MM.1S (cell line): ENCODE results near the gene TUBD1.
"Not testable (repeated sequence)": the region's sequence is repeated elsewhere in the genome, so short reads cannot be mapped to it uniquely, and the experiment has no call there.

Experiments used
- DNase-seq: peaks from one replicate; pipeline ENCODE4 v3.0.0-alpha.2; 2015
- H2AFZ ChIP-seq: fragments of 300-600 bp; sonication (generic); 2 replicates; pipeline ENCODE4 v1.6.0; 2016; ENCODE audit warnings: antibody characterized with exemption, low read length
- H3F3A ChIP-seq: fragments of 300-600 bp; sonication (generic); 2 replicates; pipeline ENCODE4 v1.6.1; 2016; ENCODE audit warnings: mild to moderate bottlenecking, antibody characterized with exemption, low read length, moderate library complexity, mixed read lengths; ENCODE audit not compliant: insufficient read depth
- H3K27ac ChIP-seq: fragments of 300-600 bp; sonication (generic); 2 replicates; pipeline ENCODE4 v1.5.1; 2016; ENCODE audit warnings: mild to moderate bottlenecking, low read length
- H3K27me3 ChIP-seq: fragments of 300-600 bp; sonication (generic); replicated peaks from 2 replicates; pipeline ENCODE4 v1.6.0; 2016; ENCODE audit warnings: low read length; ENCODE audit not compliant: insufficient read depth
- H3K36me3 ChIP-seq: fragments of 300-600 bp; sonication (generic); replicated peaks from 2 replicates; pipeline ENCODE4 v1.6.1; 2016; ENCODE audit warnings: mild to moderate bottlenecking, low read length, mixed read lengths; ENCODE audit not compliant: insufficient read depth
- H3K4me1 ChIP-seq: fragments of 300-600 bp; sonication (generic); 2 replicates; pipeline ENCODE4 v1.6.1; 2016; ENCODE audit warnings: low read length, mixed read lengths
- H3K4me2 ChIP-seq: fragments of 300-600 bp; sonication (generic); 2 replicates; pipeline ENCODE4 v1.6.0; 2016; ENCODE audit warnings: low read depth, low read length
- H3K4me3 ChIP-seq: fragments of 300-600 bp; sonication (generic); 2 replicates; pipeline ENCODE4 v1.5.1; 2016; ENCODE audit warnings: low read length, mixed read lengths
- H3K79me2 ChIP-seq: fragments of 300-600 bp; sonication (generic); 2 replicates; pipeline ENCODE4 v1.6.1; 2016; ENCODE audit warnings: mixed run types, low read length, mixed read lengths
- H3K9ac ChIP-seq: fragments of 300-600 bp; sonication (generic); 2 replicates; pipeline ENCODE4 v1.6.1; 2016; ENCODE audit warnings: low read length, mixed read lengths
- H3K9me2 ChIP-seq: fragments of 300-600 bp; sonication (generic); replicated peaks from 2 replicates; pipeline ENCODE4 v1.6.1; 2016; ENCODE audit warnings: mild to moderate bottlenecking, low read length, mixed read lengths; ENCODE audit not compliant: insufficient read depth
- H3K9me3 ChIP-seq: fragments of 300-600 bp; sonication (generic); replicated peaks from 2 replicates; pipeline ENCODE4 v1.6.1; 2016; ENCODE audit warnings: mild to moderate bottlenecking, low read length, mixed read lengths; ENCODE audit not compliant: insufficient read depth
- H4K20me1 ChIP-seq: fragments of 300-600 bp; sonication (generic); 2 replicates; pipeline ENCODE4 v1.6.1; 2016; ENCODE audit warnings: mild to moderate bottlenecking, low read length, moderate library complexity, mixed read lengths; ENCODE audit not compliant: insufficient read depth
- CTCF ChIP-seq: fragments of 300-600 bp; sonication (generic); IDR thresholded peaks from 2 replicates; pipeline ENCODE4 v1.5.1; 2016; ENCODE audit warnings: antibody characterized with exemption, low read length, mixed read lengths
- EZH2 ChIP-seq: fragments of 300-600 bp; sonication (generic); optimal IDR thresholded peaks from 2 replicates; pipeline ENCODE3; 2017; ENCODE audit warnings: low read depth, mild to moderate bottlenecking, antibody characterized with exemption, low read length, mixed read lengths
- EZH2phosphoT487 ChIP-seq: fragments of 300-600 bp; sonication (generic); IDR thresholded peaks from 2 replicates; pipeline ENCODE4 v1.6.1; 2018; ENCODE audit warnings: antibody characterized with exemption, low read length

TUBD1 gene

GRCh38 chr17:59892924-59893675 is at the start of gene TUBD1, which contains the start of gene RPS6KB1:
TSS of gene TUBD1 (minus strand) at chr17:59892943. CDS start at chr17:59891002, 1,941 bp downstream.
TSS of gene RPS6KB1 (plus strand) at chr17:59893121. CDS start at chr17:59893185, 64 bp downstream.
- no peak for TF ChIP-seq EZH2
- no peak for TF ChIP-seq EZH2phosphoT487
- TF ChIP-seq CTCF: no peak
- peak; percentile 99 for DNase-seq
- Histone ChIP-seq H3K36me3 (no peaks in the 10 kb centered on the region), H3K4me1 (peaks cover 8% of the 10 kb centered on the region; the same call in 1 of the 2 replicates), H3K9ac (peak within 1 kb of the TSS; percentile 84), H3K9me2 (no peaks in the 10 kb centered on the region), H3K4me3 (peak within 1 kb of the TSS; percentile 83), H3K27me3 (no peaks in the 10 kb centered on the region), H3K4me2 (peak within 1 kb of the TSS; percentile 86), H3F3A (0 out of 2 replicates have a peak, but pooled peaks cover 4% of the 10 kb centered on the region), H2AFZ (peak within 1 kb of the TSS; percentile 84), H3K27ac (peak within 1 kb of the TSS; percentile 58; the same call in 1 of the 2 replicates), H4K20me1 (peaks cover 6% of the 10 kb centered on the region; the same call in 1 of the 2 replicates), H3K9me3 (no peaks in the 10 kb centered on the region), H3K79me2 (peaks cover 71% of the 10 kb centered on the region)

DNA sequence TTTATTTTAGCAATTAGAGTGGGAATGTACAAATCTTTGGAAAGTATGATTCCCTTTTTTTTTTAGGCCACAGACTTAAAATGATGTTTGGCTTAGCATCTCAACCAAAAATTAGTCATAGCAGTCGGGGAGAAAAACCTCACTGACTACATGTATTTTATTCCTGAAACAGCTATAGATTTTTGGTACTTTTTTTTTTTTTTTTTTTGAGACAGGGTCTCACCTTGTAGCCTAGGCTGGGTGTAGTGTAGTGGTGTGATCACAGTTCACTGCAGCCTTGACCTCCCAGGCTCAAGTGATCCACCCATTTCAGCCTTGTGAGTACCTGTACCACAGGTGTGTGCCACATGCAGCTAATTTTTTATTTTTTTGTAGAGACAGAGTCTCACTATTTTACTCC is 48.4 kb upstream of the TUBD1 start:
- no peaks in the 10 kb centered on the region for H3F3A ChIP-seq
- H3K36me3 ChIP-seq: 0 out of 2 replicates have a peak, but pooled peaks cover 4% of the 10 kb centered on the region

DNA sequence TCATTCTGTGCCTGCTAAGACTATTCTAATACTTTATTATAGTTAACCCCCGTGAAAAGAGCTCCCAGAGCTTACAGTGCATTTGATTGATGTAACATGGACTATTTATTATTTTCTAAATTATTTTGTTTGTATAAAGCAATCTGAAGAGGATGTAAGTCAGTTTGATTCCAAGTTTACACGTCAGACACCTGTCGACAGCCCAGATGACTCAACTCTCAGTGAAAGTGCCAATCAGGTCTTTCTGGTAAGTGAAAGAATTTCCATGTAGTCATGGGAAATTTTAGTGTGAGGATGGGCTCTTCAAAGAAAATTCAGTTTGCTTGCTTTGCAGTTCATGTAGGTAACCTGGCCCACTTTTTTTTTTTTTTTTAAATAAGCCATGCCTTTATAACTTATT is 48.0 kb upstream of the TUBD1 start:
- not testable (repeated sequence) for H3K9me3 ChIP-seq, H2AFZ ChIP-seq, H3K27me3 ChIP-seq, H4K20me1 ChIP-seq, H3K4me2 ChIP-seq, H3K27ac ChIP-seq, H3F3A ChIP-seq, H3K79me2 ChIP-seq, H3K9me2 ChIP-seq, H3K36me3 ChIP-seq, H3K4me1 ChIP-seq, H3K9ac ChIP-seq, DNase-seq, H3K4me3 ChIP-seq

More for the DNA sequence above, 48.4 kb upstream of the TUBD1 start:
- no peaks in the 10 kb centered on the region for H3K9me3 ChIP-seq
- no peaks in the 10 kb centered on the region for H3K9me2 ChIP-seq
- H3K27me3 ChIP-seq: no peaks in the 10 kb centered on the region
- H3K4me1 ChIP-seq: no peaks in the 10 kb centered on the region
- no peaks in the 10 kb centered on the region for H3K79me2 ChIP-seq
- H3K27ac ChIP-seq: no peak overlapping the region
- H3K4me2 ChIP-seq: no peak overlapping the region
- TF ChIP-seq CTCF: no peak
- no peak for TF ChIP-seq EZH2phosphoT487
- TF ChIP-seq EZH2: no peak
- H3K4me3 ChIP-seq: no peak overlapping the region
- H3K9ac ChIP-seq: no peak overlapping the region
- H2AFZ ChIP-seq: no peak overlapping the region
- H4K20me1 ChIP-seq: no peaks in the 10 kb centered on the region
- DNase-seq: no peak

DNA sequence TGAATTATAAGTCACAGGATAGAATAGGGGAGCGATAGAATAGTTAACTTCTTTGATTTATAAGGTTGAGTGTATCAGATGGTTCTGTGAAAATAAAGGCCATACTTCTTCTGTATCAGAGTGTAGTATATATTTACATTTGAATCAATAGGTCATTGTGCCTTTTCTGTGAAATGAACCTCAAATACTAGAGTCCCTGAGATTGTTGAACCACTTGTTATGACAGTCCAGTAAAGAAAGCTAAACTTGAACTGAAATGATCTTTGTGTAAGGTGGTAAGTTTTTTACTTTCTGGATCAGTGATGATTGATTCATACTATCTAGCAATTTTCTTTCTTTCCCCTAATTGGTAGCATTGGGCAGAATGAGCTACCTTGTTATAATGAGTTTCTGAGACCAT is 40.6 kb upstream of the TUBD1 start:
- not testable (repeated sequence) for H3K27me3 ChIP-seq, H3K27ac ChIP-seq, H3K9me3 ChIP-seq, H2AFZ ChIP-seq, H3K4me1 ChIP-seq, H3K4me2 ChIP-seq, H3K9me2 ChIP-seq, H3K36me3 ChIP-seq, H3K79me2 ChIP-seq, H3K9ac ChIP-seq, DNase-seq, H3K4me3 ChIP-seq, H3F3A ChIP-seq, H4K20me1 ChIP-seq

- not testable (repeated sequence) for H3K79me2 ChIP-seq, H3K9ac ChIP-seq, H3K27ac ChIP-seq, H3K9me2 ChIP-seq, H3F3A ChIP-seq, H3K9me3 ChIP-seq, H2AFZ ChIP-seq, H3K27me3 ChIP-seq, DNase-seq, H3K4me1 ChIP-seq, H4K20me1 ChIP-seq, H3K4me3 ChIP-seq, H3K36me3 ChIP-seq, H3K4me2 ChIP-seq
Measured at GRCh38 chr17:59930768-59931167, 38.0 kb upstream of the TUBD1 start.

DNA sequence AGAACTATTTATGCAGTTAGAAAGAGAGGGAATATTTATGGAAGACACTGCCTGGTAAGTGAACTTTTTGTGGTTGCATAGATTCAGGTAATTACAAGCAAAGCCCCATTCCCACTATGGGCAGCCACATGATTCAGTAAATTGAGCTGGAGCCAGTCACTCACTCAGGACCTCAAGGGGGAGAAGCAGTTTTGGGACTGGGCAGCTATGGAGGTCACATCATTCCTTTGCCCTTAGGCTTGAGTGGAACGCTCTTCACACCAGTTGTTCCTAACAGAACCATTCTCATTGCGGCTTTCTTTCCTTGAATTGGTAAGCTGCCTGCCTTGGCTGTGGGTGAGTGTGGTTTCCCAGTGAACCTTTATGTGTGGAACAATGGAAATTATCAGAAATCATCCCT is 37.4 kb upstream of the TUBD1 start:
- H3K4me2 ChIP-seq, H2AFZ ChIP-seq, H3K27me3 ChIP-seq, H3K9me3 ChIP-seq, H3K27ac ChIP-seq, H3K79me2 ChIP-seq, H3K9ac ChIP-seq, H3K4me3 ChIP-seq, H3K36me3 ChIP-seq, H3K9me2 ChIP-seq, H3K4me1 ChIP-seq, DNase-seq, H3F3A ChIP-seq, H4K20me1 ChIP-seq: not testable (repeated sequence)
